Activated CD8-positive, alpha-beta memory T cell treated with anti-CD3 and anti-CD28 coated beads for 24 hours (primary cell): ENCODE data around the gene AKAP13.
"Not testable (repeated sequence)": the region's sequence is repeated elsewhere in the genome, so short reads cannot be mapped to it uniquely, and the experiment has no call there.

ENCODE experiments used
- DNase-seq: peaks from one replicate; pipeline ENCODE4 v3.0.0-alpha.2; 2020

Gene AKAP13

DNA sequence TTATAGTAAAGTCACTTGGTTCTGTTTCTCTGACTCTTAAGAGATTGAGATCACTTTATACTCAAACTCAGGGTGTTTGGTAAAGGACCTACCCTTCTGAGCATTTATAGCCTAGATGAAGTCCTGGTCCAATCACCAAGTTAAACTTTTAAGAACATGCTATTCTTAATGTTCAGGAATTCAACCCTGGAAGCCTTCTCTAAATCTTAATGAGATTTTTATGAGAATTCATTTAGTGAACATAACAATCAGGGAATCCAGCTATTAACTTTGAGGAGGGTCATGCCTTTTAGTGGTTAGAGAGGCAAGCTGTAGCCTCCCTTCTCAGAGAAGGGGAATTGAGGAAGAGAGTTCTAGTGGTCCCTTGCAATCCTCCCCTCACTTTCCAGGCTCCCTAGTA, 104.5 kb downstream of the AKAP13 start:
- DNase-seq, result not testable (repeated sequence)

GRCh38 chr15:85485956-85486567, 105.7 kb downstream of the AKAP13 start:
- DNase-seq, result no peak

DNA sequence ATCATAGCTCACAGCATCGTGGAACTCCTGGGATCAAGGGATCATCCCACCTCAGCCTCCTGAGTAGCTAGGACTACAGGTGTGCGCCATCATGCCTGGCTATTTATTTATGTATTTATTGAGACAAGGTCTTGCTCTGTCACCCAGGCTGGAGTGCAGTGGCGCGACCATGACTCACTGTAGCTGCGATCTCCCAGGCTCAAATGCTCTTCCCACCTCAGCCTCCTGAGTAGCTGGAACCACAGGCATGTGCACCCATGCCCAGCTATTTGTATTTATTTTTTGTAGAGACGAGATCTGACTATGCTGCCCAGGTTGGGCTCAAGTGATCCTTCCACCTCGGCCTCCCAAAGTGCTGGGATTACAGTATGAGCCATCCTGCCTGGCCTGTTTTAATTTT, 107.4 kb downstream of the AKAP13 start:
- DNase-seq, result not testable (repeated sequence)

DNA sequence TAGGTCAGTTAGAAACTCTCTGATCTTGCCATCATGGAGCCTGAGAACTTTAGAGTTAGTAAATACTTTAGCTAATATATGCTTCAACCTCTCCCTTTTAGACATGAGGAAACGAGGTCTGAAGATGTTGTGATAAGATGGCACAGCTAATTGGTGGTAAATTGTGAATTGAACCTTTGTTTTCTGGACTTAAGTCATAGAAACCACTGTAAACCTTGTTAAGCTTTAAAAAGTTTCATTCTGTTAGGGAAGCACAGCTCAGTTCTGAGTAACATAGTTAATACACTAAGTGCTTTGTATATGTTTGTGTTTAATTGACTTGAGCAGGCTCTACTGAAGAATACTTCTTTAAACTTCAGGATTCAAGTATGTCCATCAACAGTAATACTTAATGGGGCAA, 108.6 kb downstream of the AKAP13 start:
- DNase-seq, result no peak

- DNase-seq, result no peak
These were observed 109.5 kb downstream of the AKAP13 start for GRCh38 chr15:85489773-85490493.

DNA sequence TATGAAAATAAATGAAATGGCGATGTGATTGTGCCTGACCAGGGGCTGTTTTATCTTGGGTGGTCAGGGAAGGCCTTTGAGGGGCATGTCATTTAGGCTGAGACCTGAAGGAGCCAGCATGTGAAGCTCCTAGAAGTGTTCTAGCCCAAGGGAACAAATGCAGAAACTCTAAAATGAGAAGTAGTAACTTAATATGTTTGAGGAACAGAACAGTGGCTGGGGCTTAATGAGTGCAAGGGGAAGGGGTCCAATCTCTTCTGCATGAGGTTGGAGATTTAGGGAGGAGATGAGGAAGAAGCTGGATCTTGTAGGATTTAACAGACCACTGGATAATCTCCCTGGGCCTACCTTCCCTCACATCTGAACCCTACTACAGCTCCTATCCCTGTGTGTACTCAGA, 110.5 kb downstream of the AKAP13 start:
- DNase-seq, result no peak

DNA sequence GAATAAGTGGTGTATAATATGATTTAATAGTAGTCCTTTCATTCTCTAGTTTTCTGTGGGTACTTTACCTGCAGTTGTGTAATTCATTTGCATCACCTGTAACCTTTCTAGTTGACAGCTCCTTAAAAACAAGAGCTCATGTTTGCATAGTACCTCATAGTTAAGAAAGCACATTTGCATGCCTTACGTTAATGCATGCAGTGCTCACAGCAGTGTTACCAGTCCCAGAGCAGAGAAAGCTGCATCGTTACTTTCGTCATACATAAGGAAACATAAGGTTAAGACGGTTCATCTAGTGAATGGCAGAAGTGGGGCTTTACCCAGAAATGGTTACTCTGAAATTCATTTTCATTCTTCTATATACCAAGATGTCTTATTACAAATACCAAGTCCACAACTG, 111.3 kb downstream of the AKAP13 start:
- DNase-seq, result no peak

GRCh38 chr15:85492406-85492805, 112.0 kb downstream of the AKAP13 start:
- no peak for DNase-seq

- no peak for DNase-seq
These were observed 112.9 kb downstream of the AKAP13 start for GRCh38 chr15:85493260-85493659.

DNA sequence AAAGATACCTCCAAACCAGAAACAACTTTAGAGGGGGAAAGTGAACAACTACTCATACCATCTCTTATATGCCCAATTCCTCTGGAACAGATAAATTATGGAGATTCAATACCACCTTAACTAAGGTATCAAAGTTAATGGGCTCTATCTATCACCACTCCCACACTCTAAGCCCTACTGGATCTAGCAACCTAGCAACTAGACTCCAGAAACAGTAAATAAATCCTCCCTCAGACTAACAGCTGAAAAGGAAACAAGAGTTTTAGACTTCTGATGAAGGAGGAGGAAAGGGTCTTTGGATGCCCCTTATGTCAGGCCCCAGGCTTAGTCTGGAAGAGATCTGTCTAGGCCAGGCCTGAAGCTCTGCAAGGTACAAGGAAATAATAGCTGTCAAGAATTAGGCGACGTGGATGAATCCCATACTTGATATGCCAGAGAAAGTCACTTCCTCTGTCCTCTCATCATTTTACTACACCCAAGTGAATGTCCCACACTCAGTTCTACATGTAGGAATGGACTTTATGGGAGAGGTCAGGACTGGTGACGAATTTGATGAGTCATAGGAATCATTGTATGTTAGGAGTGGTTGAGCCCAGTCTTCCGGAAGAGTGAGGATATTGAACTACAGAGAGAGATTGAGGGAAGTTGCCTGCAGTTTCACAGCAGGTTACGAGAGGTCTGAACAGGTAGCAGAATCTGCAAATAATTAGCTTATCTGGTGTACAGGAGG, 113.8 kb downstream of the AKAP13 start:
- DNase-seq, result no peak

DNA sequence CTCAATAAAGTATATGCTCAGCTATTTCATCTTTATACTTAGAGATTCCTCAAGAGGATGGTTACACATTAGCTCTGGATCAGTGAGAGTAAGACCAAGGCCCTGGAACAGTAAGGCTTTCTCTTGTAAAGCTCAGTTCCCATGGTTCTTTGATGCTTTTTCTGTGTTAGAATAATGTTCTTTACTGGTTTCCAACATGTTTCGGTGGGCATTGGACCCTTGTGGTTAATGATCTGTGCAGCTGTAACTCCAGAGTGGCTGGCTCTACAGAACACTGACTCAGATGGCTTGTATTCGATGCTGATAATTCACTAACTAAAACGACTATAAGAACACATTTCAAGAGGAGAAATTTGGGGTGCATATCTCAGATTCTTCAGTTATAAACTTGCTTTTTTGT, 114.7 kb downstream of the AKAP13 start:
- DNase-seq, result no peak

- DNase-seq, result no peak
These were observed 115.1 kb downstream of the AKAP13 start for GRCh38 chr15:85495544-85495943.

- no peak for DNase-seq
These were observed 115.7 kb downstream of the AKAP13 start for GRCh38 chr15:85496151-85496550.

GRCh38 chr15:85496551-85497171, 116.3 kb downstream of the AKAP13 start:
- no peak for DNase-seq

DNA sequence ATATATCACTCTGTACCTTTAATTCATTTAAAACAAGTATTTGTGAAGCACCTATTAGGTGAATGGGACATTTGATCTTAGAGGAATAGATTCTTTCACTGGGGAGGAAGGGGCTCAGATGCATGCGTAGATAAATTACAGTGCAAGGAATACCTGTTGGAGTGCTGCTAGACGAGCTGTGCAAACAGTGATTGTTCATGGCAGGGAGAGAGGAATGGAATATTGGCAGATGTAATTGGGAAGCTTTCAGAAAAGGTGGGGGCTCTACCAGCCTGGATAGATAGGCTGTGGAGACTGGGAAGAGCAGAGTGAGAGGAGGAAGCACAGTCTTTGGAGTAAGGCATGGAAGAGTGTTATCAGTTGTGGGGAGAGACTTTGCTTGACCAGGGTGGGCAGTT, 116.8 kb downstream of the AKAP13 start:
- DNase-seq, result no peak

DNA sequence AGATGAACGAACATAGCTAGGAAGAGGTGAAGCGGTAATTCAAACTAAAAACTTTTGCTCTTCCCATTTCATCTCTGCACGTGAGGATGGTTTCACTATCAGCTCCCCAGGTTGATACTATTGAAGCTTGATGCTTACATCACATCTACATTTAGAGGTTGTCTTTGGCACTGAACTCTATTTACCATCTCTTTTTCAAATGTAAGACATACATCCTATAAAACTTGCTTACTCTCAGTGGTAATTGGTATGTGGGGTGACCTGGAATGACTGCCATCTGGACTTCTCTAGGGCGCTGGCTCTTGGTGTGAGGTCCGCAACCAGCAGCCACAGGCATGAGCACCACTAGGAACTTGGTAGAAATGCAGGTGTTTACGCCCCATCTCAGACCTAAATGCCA, 118.1 kb downstream of the AKAP13 start:
- DNase-seq, result no peak

GRCh38 chr15:85499371-85499887, 119.0 kb downstream of the AKAP13 start:
- DNase-seq, result no peak

DNA sequence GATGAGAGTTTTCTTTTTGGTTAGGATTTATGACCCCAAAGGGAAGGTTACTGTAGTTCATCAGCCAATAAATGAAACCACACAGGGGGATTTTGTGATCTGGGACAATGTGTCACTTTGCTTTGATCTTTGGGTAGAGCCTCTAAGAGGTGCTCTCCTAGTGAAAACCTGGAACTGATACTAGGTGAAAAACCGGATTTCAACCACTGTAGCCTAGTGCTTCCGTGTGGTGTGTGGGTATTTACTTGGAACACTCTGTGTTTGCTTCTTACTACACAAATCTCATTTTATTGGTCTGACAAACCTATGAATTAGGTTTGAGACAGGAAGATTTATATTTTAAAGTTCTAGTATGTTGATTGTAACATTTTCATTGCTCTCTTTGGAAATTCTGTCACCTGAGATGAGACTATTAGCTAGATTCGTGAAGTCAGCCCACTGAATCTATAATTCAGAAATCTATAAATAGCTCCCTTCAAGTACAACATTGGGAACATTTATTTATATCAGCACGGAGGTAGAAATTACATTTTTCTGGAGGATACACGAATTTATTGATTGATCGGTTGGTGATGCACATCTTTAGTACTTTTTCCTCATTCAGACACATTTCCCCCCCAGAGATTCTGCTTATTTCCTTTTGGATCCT, 119.8 kb downstream of the AKAP13 start:
- no peak for DNase-seq

DNA sequence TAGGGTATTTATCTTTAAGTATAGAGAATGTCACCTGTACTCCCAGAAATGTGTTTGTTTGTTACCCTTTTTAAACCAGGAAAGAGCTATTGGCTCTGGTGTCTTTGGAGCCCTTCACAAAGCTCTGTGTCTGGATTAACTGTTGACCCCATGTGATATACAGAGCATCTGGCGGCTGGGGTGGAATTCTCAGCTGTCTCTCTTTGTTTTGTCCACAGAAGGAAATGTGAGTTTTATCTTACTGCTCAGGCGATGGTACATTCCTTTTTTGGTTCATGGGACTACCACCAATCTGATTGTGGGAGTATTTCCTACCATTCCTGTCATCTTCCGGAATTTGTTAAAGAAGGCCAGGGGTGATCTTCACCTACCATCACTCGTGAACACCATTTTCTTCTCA, 120.3 kb downstream of the AKAP13 start:
- DNase-seq, result no peak

- DNase-seq, result no peak
These were observed 121.2 kb downstream of the AKAP13 start for GRCh38 chr15:85501574-85501973.

- DNase-seq, result no peak
These were observed 122.9 kb downstream of the AKAP13 start for GRCh38 chr15:85503151-85503799.
